HL-60 (cell line): ENCODE measurements around the gene ESR1.

Source experiments
- DNase-seq, 2 experiments: peaks; one replicate each; pipeline ENCODE4 v3.0.0-alpha.2; 2010 to 2020; ENCODE audit warnings: low read depth in 1 of 2, low spot score in 1 of 2
- H3K27ac ChIP-seq: fragments of 250-450 bp; sonication (Bioruptor Pico); replicated peaks from 2 replicates; pipeline ENCODE4 v1.5.1; 2020; ENCODE audit warnings: mild to moderate bottlenecking, moderate library complexity
- H3K27me3 ChIP-seq: fragments of 250-450 bp; sonication (Bioruptor Pico); 2 replicates; pipeline ENCODE4 v1.5.1; 2021; ENCODE audit warnings: mild to moderate bottlenecking, moderate library complexity; ENCODE audit not compliant: insufficient read depth, poor library complexity, severe bottlenecking
- H3K4me3 ChIP-seq: replicated peaks from 2 replicates; pipeline ENCODE4 v1.5.1; 2011; ENCODE audit warnings: mild to moderate bottlenecking, control low read depth, low read length; ENCODE audit not compliant: insufficient read depth
- CTCF ChIP-seq: IDR thresholded peaks from one replicate; pipeline ENCODE4 v1.5.1; 2011; ENCODE audit warnings: low read length, control low read depth, inconsistent platforms; ENCODE audit not compliant: insufficient read depth
- GABPA ChIP-seq: IDR thresholded peaks from 2 replicates; pipeline ENCODE4 v1.6.1; 2012; ENCODE audit warnings: low read depth
- POLR2AphosphoS5 ChIP-seq: IDR thresholded peaks from 2 replicates; pipeline ENCODE4 v1.6.1; 2012; ENCODE audit warnings: low read depth
- REST ChIP-seq: IDR thresholded peaks from 2 replicates; pipeline ENCODE4 v1.6.1; 2012; ENCODE audit warnings: low read depth; ENCODE audit not compliant: insufficient replicate concordance
- SPI1 ChIP-seq: IDR thresholded peaks from 2 replicates; pipeline ENCODE4 v1.6.1; 2012; ENCODE audit warnings: low read depth, mild to moderate bottlenecking, borderline replicate concordance

Gene ESR1

GRCh38 chr6:152091201-152091600 is 283.7 kb downstream of the ESR1 start:
- no peak overlapping the region for H3K27ac ChIP-seq
- no peak for TF ChIP-seq REST
- no peak for TF ChIP-seq CTCF
- TF ChIP-seq SPI1: no peak
- no peak for TF ChIP-seq POLR2AphosphoS5
- TF ChIP-seq GABPA: no peak
- no peak for DNase-seq

GRCh38 chr6:152091851-152092341 is 284.4 kb downstream of the ESR1 start:
- Histone ChIP-seq H3K27me3 (no peaks in the 10 kb centered on the region), H3K4me3 (no peak overlapping the region), H3K27ac (no peak overlapping the region)
- DNase-seq: no peak
- no peak for TF ChIP-seq GABPA
- no peak for TF ChIP-seq CTCF
- TF ChIP-seq POLR2AphosphoS5: no peak
- TF ChIP-seq SPI1: no peak
- no peak for TF ChIP-seq REST

More at GRCh38 chr6:152091201-152091600, 283.7 kb downstream of the ESR1 start:
- Histone ChIP-seq H3K27me3 (no peaks in the 10 kb centered on the region), H3K4me3 (no peak overlapping the region)

- no peak overlapping the region for H3K4me3 ChIP-seq
- no peak for DNase-seq
- no peaks in the 10 kb centered on the region for H3K27me3 ChIP-seq
- TF ChIP-seq POLR2AphosphoS5: no peak
- no peak for TF ChIP-seq GABPA
- no peak for TF ChIP-seq SPI1
- TF ChIP-seq CTCF: no peak
- TF ChIP-seq REST: no peak
- no peak overlapping the region for H3K27ac ChIP-seq
Observed at GRCh38 chr6:152093711-152094110, 286.2 kb downstream of the ESR1 start.
